Breast epithelium (tissue), 3 donors: ENCODE results near the gene HESX1.

Source experiments
- POLR2A ChIP-seq: fragments of 450-650 bp; IDR thresholded peaks from one replicate; pipeline ENCODE4 v1.6.1; 2016; ENCODE audit warnings: antibody characterized with exemption, mild to moderate bottlenecking, moderate library complexity
- POLR2AphosphoS5 ChIP-seq, 3 donors: sonication (generic); formaldehyde crosslinking; IDR thresholded peaks; one replicate each; pipeline ENCODE4 v1.6.1; 2017; ENCODE audit warnings: antibody characterized with exemption in 3 of 3
- TF ChIP-seq, protein P1 (sequence below), 3 donors: fragments of 450-650 bp; IDR thresholded peaks; one replicate each; pipeline ENCODE4 v1.5.1; 2016 to 2017; ENCODE audit warnings: antibody characterized with exemption in 3 of 3, mild to moderate bottlenecking in 3 of 3, moderate library complexity in 3 of 3

DNA sequence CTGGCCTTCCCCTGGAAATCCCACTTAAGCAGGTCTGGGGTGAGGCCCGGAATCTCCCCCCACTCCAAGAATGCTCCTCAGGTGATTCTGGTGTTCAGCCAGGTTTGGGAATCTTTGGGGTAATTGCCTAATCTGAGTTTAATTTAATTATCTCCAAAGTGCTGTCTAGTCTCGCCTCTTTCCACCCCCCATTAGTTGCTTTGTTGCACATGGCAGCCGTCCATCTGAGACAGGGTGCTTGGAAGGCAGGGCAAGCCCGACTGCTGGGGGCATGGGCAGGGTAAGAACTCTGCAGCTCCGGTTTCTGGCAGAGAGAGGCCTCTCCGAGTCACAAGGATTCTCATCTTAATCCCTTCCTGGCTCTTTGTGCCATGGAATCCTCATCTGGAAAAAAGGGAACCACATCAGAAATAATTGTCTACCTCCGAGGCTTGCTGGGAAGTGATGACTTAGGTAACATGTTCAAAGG is 49.6 kb downstream of the HESX1 start:
- TF ChIP-seq, protein P1, sequence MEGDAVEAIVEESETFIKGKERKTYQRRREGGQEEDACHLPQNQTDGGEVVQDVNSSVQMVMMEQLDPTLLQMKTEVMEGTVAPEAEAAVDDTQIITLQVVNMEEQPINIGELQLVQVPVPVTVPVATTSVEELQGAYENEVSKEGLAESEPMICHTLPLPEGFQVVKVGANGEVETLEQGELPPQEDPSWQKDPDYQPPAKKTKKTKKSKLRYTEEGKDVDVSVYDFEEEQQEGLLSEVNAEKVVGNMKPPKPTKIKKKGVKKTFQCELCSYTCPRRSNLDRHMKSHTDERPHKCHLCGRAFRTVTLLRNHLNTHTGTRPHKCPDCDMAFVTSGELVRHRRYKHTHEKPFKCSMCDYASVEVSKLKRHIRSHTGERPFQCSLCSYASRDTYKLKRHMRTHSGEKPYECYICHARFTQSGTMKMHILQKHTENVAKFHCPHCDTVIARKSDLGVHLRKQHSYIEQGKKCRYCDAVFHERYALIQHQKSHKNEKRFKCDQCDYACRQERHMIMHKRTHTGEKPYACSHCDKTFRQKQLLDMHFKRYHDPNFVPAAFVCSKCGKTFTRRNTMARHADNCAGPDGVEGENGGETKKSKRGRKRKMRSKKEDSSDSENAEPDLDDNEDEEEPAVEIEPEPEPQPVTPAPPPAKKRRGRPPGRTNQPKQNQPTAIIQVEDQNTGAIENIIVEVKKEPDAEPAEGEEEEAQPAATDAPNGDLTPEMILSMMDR (IDR thresholded peaks at IDR 0.05) = no peak
- TF ChIP-seq POLR2AphosphoS5 (IDR thresholded peaks at IDR 0.05) (no peak), POLR2A (no peak)
